ENCODE measurements around the gene CAVIN1. TPM values are rescaled to one million over a fixed set of nuclear protein-coding genes. Genes with fewer than 3 reads are reported as not detected.
A peak's percentile ranks its signal among the peaks of the same experiment; 100 is the strongest.
"Not testable (repeated sequence)": the region's sequence is repeated elsewhere in the genome, so short reads cannot be mapped to it uniquely, and the experiment has no call there.

CAVIN1 gene
- total RNA-seq, 1 donor from 2014 or later, result 681 TPM

- no peak for DNase-seq (ENCODE audit: low spot score)
Measured at GRCh38 chr17:42406615-42407288, 16.3 kb downstream of the CAVIN1 start.

DNA sequence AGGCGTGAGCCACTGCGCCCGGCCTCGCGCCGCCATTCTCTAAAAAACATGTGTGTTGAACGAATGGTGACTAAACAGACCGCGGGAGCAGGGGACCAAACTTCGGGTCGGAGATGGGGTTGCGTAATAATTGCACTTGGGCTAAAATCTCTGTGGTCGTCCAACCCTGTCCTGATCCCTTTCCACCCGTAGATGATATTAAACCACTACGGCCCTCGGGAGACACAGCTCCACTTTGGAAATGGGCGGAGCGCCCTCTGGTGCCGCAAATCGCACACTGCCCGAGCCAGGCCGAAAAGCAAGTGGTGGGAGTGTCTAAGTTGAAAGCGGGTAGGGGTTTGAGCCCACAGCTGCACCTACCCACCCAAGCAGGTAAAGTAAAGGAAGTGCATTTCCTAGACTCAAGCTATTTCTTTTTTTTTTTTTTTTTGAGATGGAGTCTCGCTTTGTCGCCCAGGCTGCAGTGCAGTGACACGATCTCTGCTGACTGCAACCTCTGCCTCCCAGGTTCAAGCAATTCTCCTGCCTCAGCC lies 17.0 kb downstream of the CAVIN1 start:
- peak; percentile 95 for DNase-seq (ENCODE audit: low spot score)

DNA sequence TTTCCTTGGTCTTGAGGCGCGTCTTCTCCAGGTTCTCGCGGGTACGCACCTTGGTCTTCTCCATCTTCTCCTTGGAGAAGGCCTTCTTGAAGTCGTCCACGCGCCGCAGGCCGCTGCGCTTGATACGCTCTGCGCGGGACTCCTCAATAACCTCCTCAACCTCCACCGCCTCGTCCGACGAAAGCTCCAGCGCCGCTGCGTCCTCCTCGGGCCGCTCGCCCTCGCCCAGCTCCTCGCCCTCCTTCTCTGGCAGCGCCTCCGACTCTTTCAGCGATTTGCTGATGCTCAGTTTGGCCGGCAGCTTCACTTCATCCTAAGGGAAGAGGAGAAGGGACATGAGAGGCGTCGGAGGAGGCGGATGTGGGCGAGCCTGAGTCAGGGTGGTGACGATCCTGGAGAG lies 18.0 kb downstream of the CAVIN1 start:
- no peak for DNase-seq (ENCODE audit: low spot score)

DNA sequence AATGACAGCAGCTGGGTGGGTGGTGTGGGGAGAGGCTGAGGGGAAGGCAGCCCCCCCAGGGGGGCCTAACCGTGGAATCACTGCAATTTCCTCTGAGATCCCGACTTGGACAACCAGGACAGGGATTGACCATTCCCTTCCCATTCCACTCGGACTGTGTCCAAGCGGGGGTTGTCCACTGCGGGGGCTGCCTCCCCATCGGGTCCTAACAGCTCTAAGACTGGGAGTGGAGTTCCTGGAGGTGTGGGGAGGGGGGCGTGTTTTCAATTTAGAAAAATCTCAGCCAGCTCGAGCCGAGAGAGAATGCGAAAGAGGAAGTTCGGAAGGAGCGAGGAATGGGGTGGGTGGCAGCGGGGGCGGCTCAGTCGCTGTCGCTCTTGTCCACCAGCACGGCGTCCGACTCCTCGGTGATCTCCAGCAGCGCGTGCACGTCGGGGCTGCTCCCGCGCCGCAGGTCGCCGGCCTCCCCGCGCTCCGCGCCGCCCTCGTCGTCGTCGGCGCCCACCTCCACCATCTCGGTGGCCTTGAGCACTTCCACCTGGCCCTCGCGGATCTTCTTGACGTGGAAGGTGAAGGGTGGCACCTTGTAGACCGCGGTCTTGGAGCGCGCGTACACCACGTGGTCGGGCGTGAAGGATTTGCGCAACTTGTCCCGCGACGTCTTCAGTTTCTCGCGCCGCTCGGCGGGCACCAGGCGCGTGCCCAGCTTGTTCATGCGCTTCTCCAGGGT lies 18.6 kb downstream of the CAVIN1 start:
- no peak for DNase-seq (ENCODE audit: low spot score)

DNA sequence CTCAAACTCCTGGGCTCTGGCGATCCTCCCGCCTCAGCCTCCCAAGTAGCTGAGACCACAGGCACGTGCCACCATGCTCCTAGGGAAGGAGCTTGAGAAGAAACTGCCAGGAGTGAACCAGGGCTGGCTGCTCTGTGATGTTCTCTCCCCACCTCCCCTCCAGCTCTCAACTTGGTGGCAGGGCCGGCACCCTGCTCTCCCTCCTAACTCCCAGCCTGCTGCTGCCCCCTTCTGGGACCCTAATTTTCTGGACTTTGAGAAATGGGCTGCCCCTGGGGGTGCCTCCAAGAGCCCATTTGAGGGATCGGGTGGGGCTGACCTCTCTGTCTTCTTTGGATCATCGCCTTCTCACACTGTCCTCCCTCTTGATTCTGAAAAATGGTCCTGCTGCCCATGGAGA lies 19.9 kb downstream of the CAVIN1 start:
- no peak for DNase-seq (ENCODE audit: low spot score)

GRCh38 chr17:42402117-42402516 lies 20.9 kb downstream of the CAVIN1 start:
- no peak for DNase-seq (ENCODE audit: low spot score)

GRCh38 chr17:42400844-42401375 lies 22.1 kb downstream of the CAVIN1 start:
- DNase-seq (ENCODE audit: low spot score), result not testable (repeated sequence)

DNA sequence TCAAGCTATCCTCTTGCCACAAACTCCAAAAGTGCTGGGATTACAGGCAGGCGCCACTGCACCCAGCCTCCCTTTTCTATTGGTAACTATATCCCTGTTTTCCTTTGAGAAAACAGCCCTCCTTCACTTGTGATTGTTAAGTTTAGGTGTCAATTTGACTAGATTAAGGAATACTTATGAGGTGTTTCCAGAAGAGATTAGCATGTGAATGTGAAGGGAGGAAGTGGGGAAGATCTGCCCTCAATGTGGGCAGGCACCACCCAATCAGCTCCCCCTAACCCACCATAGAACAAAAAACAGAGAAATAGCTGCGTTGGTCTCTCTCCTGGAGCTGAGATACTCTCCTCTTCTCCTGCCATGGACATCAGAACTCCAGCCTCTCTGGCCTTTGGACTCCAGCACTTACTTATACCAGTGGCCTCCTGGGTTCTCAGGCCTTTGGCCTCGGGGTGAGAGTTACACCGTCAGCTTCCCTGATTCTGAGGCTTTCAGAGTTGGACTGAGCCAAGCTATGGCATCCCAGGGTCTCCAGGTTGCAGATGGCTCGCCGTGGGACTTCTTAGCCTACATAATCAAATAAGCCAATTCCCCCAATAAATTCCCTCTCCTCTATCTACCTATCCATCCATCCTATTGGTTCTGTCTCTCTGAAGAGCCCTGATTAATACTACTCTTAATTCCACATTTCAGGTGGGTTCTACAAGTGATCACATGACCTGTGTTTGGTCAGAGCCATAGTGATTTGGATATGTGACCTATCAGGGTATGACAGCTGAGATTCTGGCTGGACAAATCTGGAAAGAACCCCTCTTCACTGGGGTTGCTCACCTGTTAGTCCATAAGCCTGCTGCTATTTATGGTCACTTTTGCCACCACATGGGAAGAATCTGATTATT lies 22.9 kb downstream of the CAVIN1 start:
- DNase-seq (ENCODE audit: low spot score), result no peak

DNA sequence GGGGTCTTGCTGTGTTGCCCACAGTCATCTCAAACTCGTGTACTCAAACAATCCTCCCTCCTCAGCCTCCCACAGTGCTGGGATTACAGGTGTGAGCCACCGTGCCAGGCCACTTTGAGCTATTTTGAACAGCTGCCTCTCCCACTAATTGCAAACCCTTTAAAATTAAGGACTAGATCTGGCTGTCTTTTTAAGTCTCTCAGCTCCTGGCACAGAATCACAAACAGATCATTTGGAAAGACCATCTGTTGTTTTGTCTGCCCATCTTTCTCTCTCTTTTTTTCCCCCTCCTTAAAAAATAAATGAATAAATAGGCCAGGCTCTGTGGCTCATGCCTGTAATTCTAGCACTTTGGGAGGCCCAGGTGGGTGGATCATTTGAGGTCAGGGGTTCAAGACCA lies 23.9 kb downstream of the CAVIN1 start:
- DNase-seq (ENCODE audit: low spot score), result no peak

DNA sequence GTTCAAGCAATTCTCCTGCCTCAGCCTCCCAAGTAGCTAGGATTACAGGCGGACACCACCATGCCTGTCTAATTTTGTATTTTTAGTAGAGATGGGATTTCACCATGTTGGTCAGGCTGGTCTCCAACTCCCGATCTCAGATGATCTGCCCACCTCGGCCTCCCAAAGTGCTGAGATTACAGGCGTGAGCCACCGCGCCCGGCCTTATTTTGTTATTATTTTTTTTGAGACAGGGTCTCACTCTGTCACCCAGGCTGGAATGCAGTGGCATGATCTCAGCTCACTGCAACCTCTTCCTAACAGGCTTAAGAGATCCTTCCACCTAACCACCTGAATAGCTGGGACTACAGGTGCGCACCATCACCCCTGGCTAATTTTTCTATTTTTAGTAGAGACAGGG lies 27.5 kb downstream of the CAVIN1 start:
- DNase-seq (ENCODE audit: low spot score), result not testable (repeated sequence)

DNA sequence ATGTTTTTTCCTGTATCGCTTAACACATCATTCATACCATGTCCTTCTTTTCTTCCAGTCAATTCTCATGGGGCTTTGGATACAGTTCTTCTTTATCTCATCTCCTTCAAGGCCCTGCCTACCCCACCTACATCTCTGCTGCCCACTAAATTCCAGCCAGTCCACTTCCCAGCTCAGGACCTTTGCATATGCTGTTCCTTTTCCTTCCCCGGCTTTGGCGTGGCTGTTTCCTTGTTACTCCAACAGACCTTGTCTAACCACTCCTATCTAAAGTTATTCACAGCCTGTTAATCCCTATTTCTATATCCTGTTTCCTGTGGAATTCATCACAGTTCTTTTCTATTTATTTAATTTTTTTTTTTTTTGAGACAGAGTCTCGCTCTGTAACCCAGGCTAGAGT lies 28.2 kb downstream of the CAVIN1 start:
- DNase-seq (ENCODE audit: low spot score), result no peak

DNA sequence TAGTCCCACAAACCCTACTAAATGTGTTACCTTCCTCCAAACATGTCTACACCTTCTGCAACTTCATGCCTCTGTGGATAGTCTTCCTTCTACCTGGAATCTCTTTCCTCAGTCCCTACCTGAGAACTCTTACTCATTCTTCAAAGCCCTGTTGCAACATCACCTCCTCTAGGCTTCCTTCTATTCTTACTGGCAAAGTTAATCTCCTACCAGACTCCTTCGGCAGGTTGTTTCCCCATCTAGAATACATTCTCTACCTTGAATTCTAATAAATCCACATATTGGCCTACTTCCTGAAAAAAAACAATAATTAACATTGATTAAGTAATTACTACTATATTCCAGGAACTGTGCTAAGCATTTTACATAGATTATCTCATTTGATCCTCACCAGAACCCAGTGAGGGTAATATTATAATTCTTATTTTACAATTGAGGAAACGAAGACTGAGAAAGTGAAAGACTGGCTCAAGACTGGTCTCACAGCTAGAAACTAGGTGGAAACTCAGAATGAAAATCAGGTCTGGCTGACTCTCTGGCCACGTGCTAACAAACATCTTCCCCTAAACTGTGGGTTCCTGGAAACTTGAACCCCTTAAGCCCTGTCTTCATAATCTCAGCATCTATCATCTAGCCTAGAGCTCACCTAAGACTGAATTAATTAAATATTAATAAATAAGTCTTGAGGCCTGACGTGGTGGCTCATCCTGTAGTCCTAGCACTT lies 30.2 kb downstream of the CAVIN1 start:
- no peak for DNase-seq (ENCODE audit: low spot score)

- DNase-seq (ENCODE audit: low spot score), result not testable (repeated sequence)
Measured at GRCh38 chr17:42391439-42391838, 31.6 kb downstream of the CAVIN1 start.

- no peak for DNase-seq (ENCODE audit: low spot score)
Measured at GRCh38 chr17:42389899-42390298, 33.2 kb downstream of the CAVIN1 start.

GRCh38 chr17:42389135-42389417 lies 34.0 kb downstream of the CAVIN1 start:
- DNase-seq (ENCODE audit: low spot score), result no peak

DNA sequence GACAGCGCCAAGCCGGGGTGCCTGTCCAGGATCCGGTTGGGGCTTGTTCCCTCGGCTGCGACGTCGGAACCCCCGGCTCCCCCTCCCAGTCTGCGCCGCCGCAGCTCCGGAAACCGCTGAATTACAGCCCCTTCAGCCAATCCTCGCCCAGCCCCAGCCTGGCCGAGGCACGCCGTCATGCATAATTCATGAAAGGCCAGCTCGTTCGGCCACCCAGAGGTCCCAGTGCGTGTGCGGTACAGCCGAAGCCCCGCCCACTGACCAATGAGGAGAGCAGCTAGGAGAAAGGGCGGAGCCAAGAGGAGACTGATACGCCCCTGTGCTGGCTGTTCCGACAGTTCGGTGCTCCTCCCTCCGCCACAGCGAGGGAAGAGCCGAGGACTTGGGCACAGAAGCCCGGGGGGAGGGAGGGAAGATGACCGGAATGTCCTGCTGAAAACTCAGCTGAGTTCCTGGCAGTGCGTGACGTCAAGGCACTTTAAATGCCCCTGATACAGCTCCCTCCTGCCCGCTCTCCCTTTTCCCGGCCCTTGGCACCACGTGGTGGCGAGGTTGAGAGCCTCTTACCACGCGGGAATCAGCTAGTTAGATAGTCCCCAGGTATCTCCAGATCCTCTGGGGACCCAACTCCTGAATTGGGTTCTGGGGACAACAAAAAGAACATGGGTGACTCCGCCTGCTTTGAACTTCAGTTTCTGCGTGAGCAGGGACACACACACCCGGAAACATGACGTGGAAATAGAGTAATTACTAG lies 34.5 kb downstream of the CAVIN1 start, which contains the start of gene STAT3:
Gene STAT3, minus strand, starts transcription at position 62 of the 754 bp plus-strand sequence. CDS start 39,926 bp downstream, outside the sequence.
- DNase-seq (ENCODE audit: low spot score), result peak; percentile 100

- DNase-seq (ENCODE audit: low spot score), result no peak
Measured at GRCh38 chr17:42387661-42388380, 35.2 kb downstream of the CAVIN1 start.

DNA sequence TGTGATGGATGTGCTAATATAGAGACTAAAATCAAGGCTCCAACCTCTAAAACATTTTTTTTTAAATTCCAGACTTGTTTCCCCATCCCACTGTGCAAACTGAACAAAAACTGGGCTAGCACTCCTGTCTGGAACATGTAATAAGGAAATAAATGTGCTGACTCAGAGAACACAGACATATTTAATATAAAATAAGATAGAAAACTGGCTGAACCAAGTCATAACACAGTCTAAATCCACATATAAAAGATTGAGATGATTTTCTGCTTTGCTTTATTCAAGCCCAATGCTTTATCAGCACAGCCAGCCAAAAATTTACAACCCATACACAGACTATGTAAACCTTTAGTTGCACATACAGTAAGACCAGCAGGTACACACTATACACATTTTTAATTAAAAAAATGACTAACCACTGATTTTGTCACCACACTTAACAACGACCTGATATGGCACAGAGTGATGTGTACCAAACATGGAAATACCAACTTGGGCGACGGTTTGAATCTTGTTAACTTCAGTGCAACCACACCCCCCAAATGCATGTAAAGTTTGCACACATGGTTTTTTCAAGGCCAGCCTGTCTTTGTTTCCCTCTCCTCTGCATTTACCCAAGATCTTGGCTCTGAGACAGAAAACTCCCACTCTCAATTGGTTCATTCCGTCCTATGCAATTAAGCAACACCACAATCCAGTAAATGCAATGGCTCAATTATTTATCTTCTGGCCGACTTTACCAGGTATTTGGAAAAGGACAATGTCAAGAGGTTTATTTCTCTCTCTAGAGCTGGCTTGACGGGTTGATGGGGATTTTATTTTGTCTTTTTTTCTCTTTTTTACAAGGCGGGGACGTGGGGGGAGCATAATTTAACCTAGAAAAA lies 36.0 kb downstream of the CAVIN1 start:
- DNase-seq (ENCODE audit: low spot score), result no peak
